ENCODE results near the gene KRT3.

Gene KRT3

GRCh38 chr12:52742196-52742580, 53.7 kb downstream of the KRT3 start:
- H3K4me1 ChIP-seq (ENCODE audit: control insufficient read depth in 1 of 2, insufficient read depth in 1 of 2, low read depth in 1 of 2, low read length in 1 of 2): no peaks in the 10 kb centered on the region

GRCh38 chr12:52741375-52742195, 54.3 kb downstream of the KRT3 start:
- Histone ChIP-seq H3K4me1 (ENCODE audit: control insufficient read depth in 1 of 2, insufficient read depth in 1 of 2, low read depth in 1 of 2, low read length in 1 of 2) (no peaks in the 10 kb centered on the region), H3K4me3 (ENCODE audit: low read depth in 1 of 2, low read length in 1 of 2) (no peak overlapping the region), H3K27me3 (peaks cover 11% of the 10 kb centered on the region), H3K27ac (no peak overlapping the region), H3K36me3 (no peaks in the 10 kb centered on the region), H3K9me3 (no peaks in the 10 kb centered on the region)
- no peak for TF ChIP-seq CTCF (IDR thresholded peaks at IDR 0.05)

More at GRCh38 chr12:52742196-52742580, 53.7 kb downstream of the KRT3 start:
- Histone ChIP-seq H3K27me3 (peaks cover 11% of the 10 kb centered on the region), H3K4me3 (ENCODE audit: low read depth in 1 of 2, low read length in 1 of 2) (no peak overlapping the region), H3K36me3 (no peaks in the 10 kb centered on the region), H3K9me3 (no peaks in the 10 kb centered on the region), H3K27ac (no peak overlapping the region)
- no peak for TF ChIP-seq CTCF (IDR thresholded peaks at IDR 0.05)

GRCh38 chr12:52740584-52740983, 55.3 kb downstream of the KRT3 start:
- TF ChIP-seq CTCF (IDR thresholded peaks at IDR 0.05): no peak

GRCh38 chr12:52739963-52740362, 56.0 kb downstream of the KRT3 start:
- Histone ChIP-seq H3K27ac (no peak overlapping the region), H3K36me3 (no peaks in the 10 kb centered on the region)

More at GRCh38 chr12:52740584-52740983, 55.3 kb downstream of the KRT3 start:
- peaks cover 11% of the 10 kb centered on the region for H3K27me3 ChIP-seq
- no peak overlapping the region for H3K27ac ChIP-seq
- H3K36me3 ChIP-seq: no peaks in the 10 kb centered on the region
- H3K4me1 ChIP-seq (ENCODE audit: control insufficient read depth in 1 of 2, insufficient read depth in 1 of 2, low read depth in 1 of 2, low read length in 1 of 2): no peaks in the 10 kb centered on the region
- H3K9me3 ChIP-seq: no peaks in the 10 kb centered on the region
- no peak overlapping the region for H3K4me3 ChIP-seq (ENCODE audit: low read depth in 1 of 2, low read length in 1 of 2)

More at GRCh38 chr12:52739963-52740362, 56.0 kb downstream of the KRT3 start:
- peaks cover 11% of the 10 kb centered on the region for H3K27me3 ChIP-seq
- no peaks in the 10 kb centered on the region for H3K4me1 ChIP-seq (ENCODE audit: control insufficient read depth in 1 of 2, insufficient read depth in 1 of 2, low read depth in 1 of 2, low read length in 1 of 2)
- no peak for TF ChIP-seq CTCF (IDR thresholded peaks at IDR 0.05)
- no peaks in the 10 kb centered on the region for H3K9me3 ChIP-seq
- no peak overlapping the region for H3K4me3 ChIP-seq (ENCODE audit: low read depth in 1 of 2, low read length in 1 of 2)
